ENCODE data around the gene CALD1.

CALD1 gene

GRCh38 chr7:134827889-134828288, 48.5 kb downstream of the CALD1 start:
- Histone ChIP-seq H3K36me3 (no peaks in the 10 kb centered on the region), H3K4me1 (ENCODE audit: control insufficient read depth in 1 of 2, insufficient read depth in 1 of 2, low read depth in 1 of 2, low read length in 1 of 2) (no peaks in the 10 kb centered on the region), H3K4me3 (ENCODE audit: low read depth in 1 of 2, low read length in 1 of 2) (no peak overlapping the region), H3K27ac (no peak overlapping the region), H3K27me3 (no peaks in the 10 kb centered on the region), H3K9me3 (no peaks in the 10 kb centered on the region)
- TF ChIP-seq CTCF (IDR thresholded peaks at IDR 0.05), result no peak

GRCh38 chr7:134828361-134828760, 48.9 kb downstream of the CALD1 start:
- Histone ChIP-seq H3K36me3 (no peaks in the 10 kb centered on the region), H3K27ac (no peak overlapping the region), H3K4me3 (ENCODE audit: low read depth in 1 of 2, low read length in 1 of 2) (no peak overlapping the region), H3K9me3 (no peaks in the 10 kb centered on the region), H3K4me1 (ENCODE audit: control insufficient read depth in 1 of 2, insufficient read depth in 1 of 2, low read depth in 1 of 2, low read length in 1 of 2) (no peaks in the 10 kb centered on the region), H3K27me3 (no peaks in the 10 kb centered on the region)
- TF ChIP-seq CTCF (IDR thresholded peaks at IDR 0.05), result no peak

GRCh38 chr7:134829380-134829986, 50.0 kb downstream of the CALD1 start:
- Histone ChIP-seq H3K27ac (no peak overlapping the region), H3K4me1 (ENCODE audit: control insufficient read depth in 1 of 2, insufficient read depth in 1 of 2, low read depth in 1 of 2, low read length in 1 of 2) (no peaks in the 10 kb centered on the region), H3K36me3 (no peaks in the 10 kb centered on the region), H3K27me3 (no peaks in the 10 kb centered on the region), H3K9me3 (no peaks in the 10 kb centered on the region), H3K4me3 (ENCODE audit: low read depth in 1 of 2, low read length in 1 of 2) (no peak overlapping the region)
- TF ChIP-seq CTCF (IDR thresholded peaks at IDR 0.05), result no peak

GRCh38 chr7:134831862-134832261, 52.4 kb downstream of the CALD1 start:
- no peaks in the 10 kb centered on the region for H3K27me3 ChIP-seq
- TF ChIP-seq CTCF (IDR thresholded peaks at IDR 0.05), result no peak
- no peak overlapping the region for H3K27ac ChIP-seq
- no peaks in the 10 kb centered on the region for H3K4me1 ChIP-seq (ENCODE audit: control insufficient read depth in 1 of 2, insufficient read depth in 1 of 2, low read depth in 1 of 2, low read length in 1 of 2)
- no peak overlapping the region for H3K4me3 ChIP-seq (ENCODE audit: low read depth in 1 of 2, low read length in 1 of 2)
- no peaks in the 10 kb centered on the region for H3K36me3 ChIP-seq
- no peaks in the 10 kb centered on the region for H3K9me3 ChIP-seq

- H3K27ac ChIP-seq, result no peak overlapping the region
- no peaks in the 10 kb centered on the region for H3K4me1 ChIP-seq (ENCODE audit: control insufficient read depth in 1 of 2, insufficient read depth in 1 of 2, low read depth in 1 of 2, low read length in 1 of 2)
- H3K36me3 ChIP-seq, result no peaks in the 10 kb centered on the region
- no peak overlapping the region for H3K4me3 ChIP-seq (ENCODE audit: low read depth in 1 of 2, low read length in 1 of 2)
- H3K9me3 ChIP-seq, result no peaks in the 10 kb centered on the region
- no peaks in the 10 kb centered on the region for H3K27me3 ChIP-seq
- TF ChIP-seq CTCF (IDR thresholded peaks at IDR 0.05), result no peak
Observed at GRCh38 chr7:134832367-134832766, 52.9 kb downstream of the CALD1 start.

Measured in neutrophil (primary cell).